GM12801 (cell line): ENCODE data around the gene SCGB2B2.

Experiments used
- CTCF ChIP-seq: IDR thresholded peaks from one replicate; pipeline ENCODE4 v1.5.1; 2011; ENCODE audit warnings: control low read depth; ENCODE audit not compliant: insufficient read length; ENCODE audit errors: extremely low read depth

The SCGB2B2 gene

GRCh38 chr19:34676697-34677385, at the start of gene SCGB2B2:
SCGB2B2 (minus strand) TSS chr19:34677159; CDS start chr19:34594563, 82,596 bp downstream.
- TF ChIP-seq CTCF = no peak

- no peak for TF ChIP-seq CTCF
Measured at GRCh38 chr19:34725400-34725799, 48.4 kb upstream of the SCGB2B2 start.

- no peak for TF ChIP-seq CTCF
Measured at GRCh38 chr19:34722353-34722752, 45.4 kb upstream of the SCGB2B2 start.

- no peak for TF ChIP-seq CTCF
Measured at GRCh38 chr19:34715357-34715756, 38.4 kb upstream of the SCGB2B2 start.

- TF ChIP-seq CTCF = no peak
Measured at GRCh38 chr19:34713262-34713637, 36.3 kb upstream of the SCGB2B2 start.

- no peak for TF ChIP-seq CTCF
Measured at GRCh38 chr19:34712395-34713261, 35.7 kb upstream of the SCGB2B2 start.

- no peak for TF ChIP-seq CTCF
Measured at GRCh38 chr19:34711890-34712289, 34.9 kb upstream of the SCGB2B2 start.
